ENCODE data around the gene OAS2.

OAS2 gene

GRCh38 chr12:112967306-112967705, 11.0 kb upstream of the OAS2 start:
- Mint-ChIP-seq H3K36me3 (peaks cover 18% of the 10 kb centered on the region), H3K27me3 (no peaks in the 10 kb centered on the region), H3K4me3 (no peak overlapping the region), H3K27ac (no peak overlapping the region), H3K9me3 (ENCODE audit: low read depth) (no peaks in the 10 kb centered on the region), H3K4me1 (ENCODE audit: low read depth) (no peaks in the 10 kb centered on the region)

DNA sequence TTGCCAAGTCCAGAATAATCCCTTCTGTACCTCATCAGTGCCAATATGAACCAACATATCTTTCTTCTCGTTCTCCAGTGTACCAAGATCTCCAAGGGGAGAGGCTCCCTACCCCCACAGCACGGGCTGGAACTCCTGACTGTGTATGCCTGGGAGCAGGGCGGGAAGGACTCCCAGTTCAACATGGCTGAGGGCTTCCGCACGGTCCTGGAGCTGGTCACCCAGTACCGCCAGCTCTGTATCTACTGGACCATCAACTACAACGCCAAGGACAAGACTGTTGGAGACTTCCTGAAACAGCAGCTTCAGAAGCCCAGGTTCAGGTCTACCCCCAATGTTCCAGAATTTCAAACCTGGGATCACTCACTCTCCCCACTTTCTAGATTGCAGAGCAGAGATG, 10.5 kb upstream of the OAS2 start:
- no peaks in the 10 kb centered on the region for H3K4me1 Mint-ChIP-seq (ENCODE audit: low read depth)
- H3K27ac Mint-ChIP-seq = no peak overlapping the region
- H3K27me3 Mint-ChIP-seq = no peaks in the 10 kb centered on the region
- H3K4me3 Mint-ChIP-seq = no peak overlapping the region
- peaks cover 17% of the 10 kb centered on the region for H3K36me3 Mint-ChIP-seq
- no peaks in the 10 kb centered on the region for H3K9me3 Mint-ChIP-seq (ENCODE audit: low read depth)

GRCh38 chr12:112969547-112970306, 8.6 kb upstream of the OAS2 start:
- Mint-ChIP-seq H3K27me3 (no peaks in the 10 kb centered on the region), H3K4me3 (no peak overlapping the region), H3K27ac (peak overlapping the region; percentile 34), H3K4me1 (ENCODE audit: low read depth) (no peaks in the 10 kb centered on the region), H3K9me3 (ENCODE audit: low read depth) (no peaks in the 10 kb centered on the region), H3K36me3 (peaks cover 15% of the 10 kb centered on the region)

GRCh38 chr12:112970391-112970790, 7.9 kb upstream of the OAS2 start:
- H3K4me1 Mint-ChIP-seq (ENCODE audit: low read depth) = no peaks in the 10 kb centered on the region
- H3K27me3 Mint-ChIP-seq = no peaks in the 10 kb centered on the region
- H3K4me3 Mint-ChIP-seq = no peak overlapping the region
- H3K36me3 Mint-ChIP-seq = peaks cover 15% of the 10 kb centered on the region
- no peaks in the 10 kb centered on the region for H3K9me3 Mint-ChIP-seq (ENCODE audit: low read depth)
- H3K27ac Mint-ChIP-seq = peak overlapping the region; percentile 34

- no peaks in the 10 kb centered on the region for H3K27me3 Mint-ChIP-seq
- H3K9me3 Mint-ChIP-seq (ENCODE audit: low read depth) = no peaks in the 10 kb centered on the region
- peaks cover 14% of the 10 kb centered on the region for H3K36me3 Mint-ChIP-seq
- H3K4me1 Mint-ChIP-seq (ENCODE audit: low read depth) = no peaks in the 10 kb centered on the region
- H3K27ac Mint-ChIP-seq = no peak overlapping the region
- no peak overlapping the region for H3K4me3 Mint-ChIP-seq
Measured at GRCh38 chr12:112971248-112971647, 7.1 kb upstream of the OAS2 start.

DNA sequence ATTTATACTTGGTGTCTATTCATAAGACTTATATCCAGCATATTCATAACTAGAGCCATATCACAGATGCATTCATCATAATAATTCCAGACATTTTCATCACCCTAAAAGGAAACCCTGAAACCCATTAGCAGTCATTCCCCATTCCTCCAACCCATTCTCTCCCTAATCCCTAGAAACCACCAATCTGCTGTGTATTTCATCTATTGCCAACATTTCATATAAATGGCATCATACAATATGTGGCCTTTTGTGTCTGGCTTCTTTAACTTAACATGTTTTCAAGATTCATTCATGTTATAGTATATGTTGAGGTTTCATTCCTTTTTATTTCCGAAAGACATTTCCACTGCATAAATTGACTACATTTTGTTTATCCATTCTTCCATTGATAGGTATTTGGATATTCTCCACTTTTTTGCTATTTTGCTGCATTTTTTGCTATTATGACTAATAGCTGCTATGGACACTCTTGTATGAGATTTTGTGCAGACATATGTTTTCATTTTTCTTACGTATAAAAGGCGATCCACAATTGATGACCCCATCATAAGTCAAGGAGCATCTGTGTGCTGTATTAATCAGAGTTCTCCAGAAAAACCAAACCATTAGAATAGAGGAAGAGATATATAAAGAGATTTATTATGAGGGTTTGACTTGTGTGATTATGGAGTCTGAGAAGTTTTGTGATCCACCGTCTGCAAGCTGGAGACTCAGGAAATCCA, 5.1 kb upstream of the OAS2 start:
- Mint-ChIP-seq H3K4me3 (no peak overlapping the region), H3K27ac (no peak overlapping the region), H3K27me3 (no peaks in the 10 kb centered on the region), H3K36me3 (peaks cover 9% of the 10 kb centered on the region), H3K9me3 (ENCODE audit: low read depth) (no peaks in the 10 kb centered on the region), H3K4me1 (ENCODE audit: low read depth) (peaks cover 11% of the 10 kb centered on the region)

DNA sequence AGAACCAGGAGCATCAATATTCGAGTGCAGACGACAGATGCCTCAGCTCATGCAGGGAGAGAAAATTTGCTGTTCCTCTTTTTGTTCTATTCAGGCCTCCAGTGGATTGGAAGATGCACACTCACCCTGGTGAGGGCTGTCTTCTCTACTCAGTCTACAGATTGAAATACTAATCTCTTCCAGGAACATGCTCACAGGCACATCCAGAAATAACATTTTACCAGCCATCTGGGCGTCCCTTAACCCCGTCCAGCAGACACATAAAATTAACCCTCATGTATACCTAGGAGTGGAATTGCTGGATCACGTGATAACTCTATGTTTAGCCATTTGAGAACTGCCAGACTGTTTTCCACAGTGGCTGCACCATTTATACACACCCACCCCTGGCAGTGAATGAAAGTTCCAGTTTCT, 4.5 kb upstream of the OAS2 start:
- Mint-ChIP-seq H3K27ac (no peak overlapping the region), H3K36me3 (peaks cover 9% of the 10 kb centered on the region), H3K27me3 (no peaks in the 10 kb centered on the region), H3K4me3 (no peak overlapping the region), H3K9me3 (ENCODE audit: low read depth) (no peaks in the 10 kb centered on the region), H3K4me1 (ENCODE audit: low read depth) (peaks cover 11% of the 10 kb centered on the region)

DNA sequence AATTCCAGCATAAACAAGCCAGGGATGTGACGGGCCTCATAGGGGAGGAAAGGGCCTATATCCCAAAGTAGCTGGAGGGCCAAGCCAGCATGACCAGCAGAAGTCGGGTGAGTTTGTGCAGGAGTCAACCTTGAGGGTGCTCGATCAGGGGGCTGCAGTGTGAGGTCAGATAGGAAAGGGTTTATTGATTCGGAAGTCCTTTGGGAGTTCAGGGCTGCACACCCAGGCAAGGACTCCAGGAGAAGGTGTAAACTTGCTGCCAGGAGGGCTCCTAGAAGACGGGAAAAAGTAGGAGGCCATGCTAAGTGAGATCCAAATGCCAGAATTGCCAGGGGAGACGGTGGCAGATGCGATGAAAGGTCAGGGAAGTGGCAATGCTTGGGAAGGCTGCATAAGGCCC, 3.4 kb upstream of the OAS2 start:
- Mint-ChIP-seq H3K4me1 (ENCODE audit: low read depth) (peaks cover 16% of the 10 kb centered on the region), H3K27me3 (no peaks in the 10 kb centered on the region), H3K27ac (no peak overlapping the region), H3K4me3 (no peak overlapping the region), H3K36me3 (peaks cover 4% of the 10 kb centered on the region), H3K9me3 (ENCODE audit: low read depth) (no peaks in the 10 kb centered on the region)

- peaks cover 37% of the 10 kb centered on the region for H3K4me1 Mint-ChIP-seq (ENCODE audit: low read depth)
- no peaks in the 10 kb centered on the region for H3K27me3 Mint-ChIP-seq
- H3K9me3 Mint-ChIP-seq (ENCODE audit: low read depth) = peaks cover 4% of the 10 kb centered on the region
- no peak overlapping the region for H3K4me3 Mint-ChIP-seq
- H3K36me3 Mint-ChIP-seq = peaks cover 6% of the 10 kb centered on the region
- peak overlapping the region; percentile 98 for H3K27ac Mint-ChIP-seq
Measured at GRCh38 chr12:112977139-112977538, 1.2 kb upstream of the OAS2 start.

DNA sequence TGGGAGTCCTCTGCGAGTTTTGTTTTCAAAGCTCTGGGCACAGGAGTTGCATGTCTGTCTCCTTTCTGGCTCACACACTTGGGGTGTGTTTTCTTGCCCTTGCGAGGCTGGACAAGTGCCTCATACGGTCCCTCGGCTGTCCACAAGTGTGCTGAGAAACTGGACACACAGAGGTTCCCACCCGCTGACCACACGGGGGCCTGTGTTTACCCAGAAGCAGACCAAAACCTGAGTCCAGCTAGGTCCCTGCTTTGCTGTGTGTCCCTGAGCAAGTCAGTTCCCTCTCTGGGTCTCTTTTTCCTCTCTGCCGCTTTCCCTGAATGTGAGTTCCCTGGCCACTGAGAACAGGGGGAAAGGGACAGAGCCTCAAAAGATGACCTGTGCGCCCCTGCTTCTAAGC, 678 bp upstream of the OAS2 start:
- Mint-ChIP-seq H3K4me1 (ENCODE audit: low read depth) (peaks cover 42% of the 10 kb centered on the region), H3K27me3 (no peaks in the 10 kb centered on the region), H3K9me3 (ENCODE audit: low read depth) (peaks cover 4% of the 10 kb centered on the region), H3K27ac (peak overlapping the region; percentile 98), H3K36me3 (peaks cover 11% of the 10 kb centered on the region), H3K4me3 (peak overlapping the region; percentile 96)

- Mint-ChIP-seq H3K27ac (peak overlapping the region; percentile 98), H3K4me1 (ENCODE audit: low read depth) (peaks cover 55% of the 10 kb centered on the region), H3K36me3 (peaks cover 21% of the 10 kb centered on the region), H3K27me3 (no peaks in the 10 kb centered on the region), H3K9me3 (ENCODE audit: low read depth) (peaks cover 5% of the 10 kb centered on the region), H3K4me3 (peak overlapping the region; percentile 96)
Measured at GRCh38 chr12:112979041-112979680, 842 bp downstream of the OAS2 start.

GRCh38 chr12:112980491-112981158, 2.3 kb downstream of the OAS2 start:
- peaks cover 69% of the 10 kb centered on the region for H3K4me1 Mint-ChIP-seq (ENCODE audit: low read depth)
- peaks cover 32% of the 10 kb centered on the region for H3K36me3 Mint-ChIP-seq
- H3K27me3 Mint-ChIP-seq = no peaks in the 10 kb centered on the region
- peak overlapping the region; percentile 98 for H3K27ac Mint-ChIP-seq
- peaks cover 16% of the 10 kb centered on the region for H3K9me3 Mint-ChIP-seq (ENCODE audit: low read depth)
- peak overlapping the region; percentile 96 for H3K4me3 Mint-ChIP-seq

- Mint-ChIP-seq H3K4me3 (no peak overlapping the region), H3K27ac (peak overlapping the region; percentile 79), H3K9me3 (ENCODE audit: low read depth) (peaks cover 16% of the 10 kb centered on the region), H3K4me1 (ENCODE audit: low read depth) (peaks cover 78% of the 10 kb centered on the region), H3K36me3 (peaks cover 52% of the 10 kb centered on the region), H3K27me3 (no peaks in the 10 kb centered on the region)
Measured at GRCh38 chr12:112985642-112986290, 7.4 kb downstream of the OAS2 start.

GRCh38 chr12:112986291-112986800, 8.0 kb downstream of the OAS2 start:
- Mint-ChIP-seq H3K9me3 (ENCODE audit: low read depth) (peaks cover 16% of the 10 kb centered on the region), H3K27ac (peak overlapping the region; percentile 93), H3K4me1 (ENCODE audit: low read depth) (peaks cover 72% of the 10 kb centered on the region), H3K4me3 (no peak overlapping the region), H3K27me3 (no peaks in the 10 kb centered on the region), H3K36me3 (peaks cover 56% of the 10 kb centered on the region)
